Thymus (tissue), 11 donors: ENCODE results near the gene GHR. TPM values are rescaled to one million over a fixed set of nuclear protein-coding genes. Genes with fewer than 3 reads are reported as not detected.

Experiments
- DNase-seq, 9 donors: peaks; one replicate each; pipeline ENCODE4 v3.0.0-alpha.2; 2013; ENCODE audit warnings: low spot score in 9 of 9, low read depth in 6 of 9, missing footprints in 1 of 9
- H3K27ac ChIP-seq, 2 donors: one replicate each; pipeline ENCODE4 v1.5.1; 2013; ENCODE audit warnings: control low read depth in 1 of 2, low read depth in 1 of 2, low read length in 1 of 2, mild to moderate bottlenecking in 1 of 2, moderate library complexity in 1 of 2
- H3K27me3 ChIP-seq, 2 donors: one replicate each; pipeline ENCODE4 v1.5.1; 2013; ENCODE audit warnings: low read length in 1 of 2; ENCODE audit not compliant: control insufficient read depth in 2 of 2, insufficient read depth in 1 of 2
- H3K36me3 ChIP-seq, 2 donors: one replicate each; pipeline ENCODE4 v1.5.1; 2013; ENCODE audit warnings: low read length in 1 of 2, mild to moderate bottlenecking in 1 of 2, moderate library complexity in 1 of 2; ENCODE audit not compliant: control insufficient read depth in 2 of 2, insufficient read depth in 2 of 2
- H3K4me1 ChIP-seq, 2 donors: one replicate each; pipeline ENCODE4 v1.5.1; 2013; ENCODE audit warnings: low read length in 2 of 2; ENCODE audit not compliant: control insufficient read depth in 2 of 2, insufficient read depth in 2 of 2
- H3K4me3 ChIP-seq, 2 donors: one replicate each; pipeline ENCODE4 v1.5.1; 2013; ENCODE audit warnings: low read length in 2 of 2, control low read depth in 1 of 2, mild to moderate bottlenecking in 1 of 2
- H3K9me3 ChIP-seq, 2 donors: one replicate each; pipeline ENCODE4 v1.5.1; 2013; ENCODE audit warnings: low read length in 1 of 2, mild to moderate bottlenecking in 1 of 2; ENCODE audit not compliant: control insufficient read depth in 2 of 2, insufficient read depth in 1 of 2
- WGBS: extraction: QIAGEN DNeasy Blood & Tissue Kit; methylation state at CpG from one replicate; pipeline ENCODE4 v1.1.7; 2013; 5-methylcytosine and 5-hydroxymethylcytosine counted together
- polyA plus RNA-seq: library from polyadenylated mRNA; stranded (reverse); fragments of 200-250 nt; gene quantifications from one replicate; pipeline ENCODE4 v1.2.3, GENCODE V29; 2013
- total RNA-seq: library from RNA; stranded (reverse); fragments of 120-200 nt; gene quantifications from one replicate; pipeline ENCODE4 v1.2.4, GENCODE V29; 2013
- donor health status: healthy.

The GHR gene
- total and polyA plus RNA-seq, 2 donors, result 1.8 to 4.5 TPM

GRCh38 chr5:42434047-42434724 lies 10.9 kb downstream of the GHR start:
- no peaks in the 10 kb centered on the region for H3K36me3 ChIP-seq
- H3K27me3 ChIP-seq, result no peaks in the 10 kb centered on the region
- no peaks in the 10 kb centered on the region for H3K9me3 ChIP-seq
- no peaks in the 10 kb centered on the region for H3K4me1 ChIP-seq
- no peak overlapping the region for H3K27ac ChIP-seq
- DNase-seq, result no peak
- no peak overlapping the region for H3K4me3 ChIP-seq

GRCh38 chr5:42436051-42436450 lies 12.8 kb downstream of the GHR start:
- Histone ChIP-seq H3K4me3 (no peak overlapping the region), H3K9me3 (no peaks in the 10 kb centered on the region), H3K27me3 (no peaks in the 10 kb centered on the region), H3K4me1 (no peaks in the 10 kb centered on the region), H3K27ac (no peak overlapping the region), H3K36me3 (no peaks in the 10 kb centered on the region)
- DNase-seq, result no peak

- Histone ChIP-seq H3K9me3 (peaks cover 0 to 3% of the 10 kb centered on the region in 2 donors), H3K4me1 (no peaks in the 10 kb centered on the region), H3K36me3 (no peaks in the 10 kb centered on the region), H3K4me3 (no peak overlapping the region), H3K27me3 (no peaks in the 10 kb centered on the region), H3K27ac (no peak overlapping the region)
- 86% methylated on average over 5 of the region's 5 CpGs for WGBS
- DNase-seq, result no peak
Observed at GRCh38 chr5:42454216-42454995, 31.2 kb downstream of the GHR start.

GRCh38 chr5:42461033-42461432 lies 37.8 kb downstream of the GHR start:
- Histone ChIP-seq H3K4me3 (no peak overlapping the region), H3K27me3 (no peaks in the 10 kb centered on the region), H3K4me1 (no peaks in the 10 kb centered on the region), H3K9me3 (no peaks in the 10 kb centered on the region), H3K27ac (no peak overlapping the region), H3K36me3 (no peaks in the 10 kb centered on the region)
- 70% methylated on average over 1 of the region's 1 CpG for WGBS
- DNase-seq, result no peak

GRCh38 chr5:42461507-42461906 lies 38.3 kb downstream of the GHR start:
- no peaks in the 10 kb centered on the region for H3K36me3 ChIP-seq
- no peak overlapping the region for H3K4me3 ChIP-seq
- no peaks in the 10 kb centered on the region for H3K9me3 ChIP-seq
- no peaks in the 10 kb centered on the region for H3K27me3 ChIP-seq
- no peak overlapping the region for H3K27ac ChIP-seq
- H3K4me1 ChIP-seq, result no peaks in the 10 kb centered on the region
- WGBS, result 89% methylated on average over 1 of the region's 1 CpG
- no peak for DNase-seq

GRCh38 chr5:42462083-42462482 lies 38.8 kb downstream of the GHR start:
- H3K4me3 ChIP-seq, result no peak overlapping the region
- WGBS, result 68% methylated on average over 2 of the region's 2 CpGs
- no peaks in the 10 kb centered on the region for H3K36me3 ChIP-seq
- no peak overlapping the region for H3K27ac ChIP-seq
- no peak for DNase-seq
- no peaks in the 10 kb centered on the region for H3K4me1 ChIP-seq
- no peaks in the 10 kb centered on the region for H3K9me3 ChIP-seq
- no peaks in the 10 kb centered on the region for H3K27me3 ChIP-seq

GRCh38 chr5:42467572-42467971 lies 44.3 kb downstream of the GHR start:
- DNase-seq, result no peak
- no peak overlapping the region for H3K4me3 ChIP-seq
- no peaks in the 10 kb centered on the region for H3K36me3 ChIP-seq
- H3K4me1 ChIP-seq, result no peaks in the 10 kb centered on the region
- WGBS, result 95% methylated on average over 5 of the region's 5 CpGs
- no peak overlapping the region for H3K27ac ChIP-seq
- H3K9me3 ChIP-seq, result no peaks in the 10 kb centered on the region
- no peaks in the 10 kb centered on the region for H3K27me3 ChIP-seq

- no peak overlapping the region for H3K27ac ChIP-seq
Observed at GRCh38 chr5:42467981-42468524, 44.8 kb downstream of the GHR start.

GRCh38 chr5:42483472-42484154 lies 60.4 kb downstream of the GHR start:
- no peaks in the 10 kb centered on the region for H3K36me3 ChIP-seq
- no peak overlapping the region for H3K27ac ChIP-seq
- H3K4me3 ChIP-seq, result no peak overlapping the region
- DNase-seq, result no peak
- no peaks in the 10 kb centered on the region for H3K27me3 ChIP-seq
- 73% methylated on average over 5 of the region's 5 CpGs for WGBS
- peaks cover 0 to 4% of the 10 kb centered on the region in 2 donors for H3K9me3 ChIP-seq
- H3K4me1 ChIP-seq, result no peaks in the 10 kb centered on the region

More at GRCh38 chr5:42467981-42468524, 44.8 kb downstream of the GHR start:
- no peak for DNase-seq
- Histone ChIP-seq H3K9me3 (no peaks in the 10 kb centered on the region), H3K36me3 (no peaks in the 10 kb centered on the region), H3K27me3 (no peaks in the 10 kb centered on the region), H3K4me3 (no peak overlapping the region), H3K4me1 (no peaks in the 10 kb centered on the region)
- 90% methylated on average over 8 of the region's 8 CpGs for WGBS
